ENCODE results near the gene GPR153. TPM values are rescaled to one million over a fixed set of nuclear protein-coding genes. Genes with fewer than 3 reads are reported as not detected.
A peak's percentile ranks its signal among the peaks of the same experiment; 100 is the strongest.

GPR153 gene
- polyA plus RNA-seq, 1 donor from 2014 or later = 0.06 TPM

GRCh38 chr1:6243053-6243834 is 17.7 kb downstream of the GPR153 start:
- peaks cover 0 to 3% (median 0%) of the 10 kb centered on the region in 3 donors for H3K9me3 Mint-ChIP-seq
- no peak overlapping the region for H3K4me3 Mint-ChIP-seq
- peak overlapping the region in 1 of 3 donors; percentile 51 for H3K27ac Mint-ChIP-seq
- peaks cover 7 to 12% (median 7%) of the 10 kb centered on the region in 3 donors for H3K4me1 Mint-ChIP-seq
- H3K27me3 Mint-ChIP-seq = peaks cover 40% of the 10 kb centered on the region
- peaks cover 2% of the 10 kb centered on the region for H3K36me3 Mint-ChIP-seq

GRCh38 chr1:6241887-6242740 is 18.8 kb downstream of the GPR153 start:
- peaks cover 2% of the 10 kb centered on the region for H3K36me3 Mint-ChIP-seq
- peaks cover 0 to 3% (median 0%) of the 10 kb centered on the region in 3 donors for H3K9me3 Mint-ChIP-seq
- H3K27me3 Mint-ChIP-seq = peaks cover 37% of the 10 kb centered on the region
- no peak overlapping the region for H3K27ac Mint-ChIP-seq
- peaks cover 7 to 8% (median 7%) of the 10 kb centered on the region in 3 donors for H3K4me1 Mint-ChIP-seq
- no peak overlapping the region for H3K4me3 Mint-ChIP-seq

GRCh38 chr1:6241107-6241886 is 19.6 kb downstream of the GPR153 start:
- no peaks in the 10 kb centered on the region for H3K9me3 Mint-ChIP-seq
- H3K27ac Mint-ChIP-seq = no peak overlapping the region
- H3K27me3 Mint-ChIP-seq = peaks cover 29% of the 10 kb centered on the region
- peaks cover 2% of the 10 kb centered on the region for H3K36me3 Mint-ChIP-seq
- peaks cover 0 to 5% (median 3%) of the 10 kb centered on the region in 3 donors for H3K4me1 Mint-ChIP-seq
- peak overlapping the region in 3 of 4 donors; percentile 14 to 43 (median 36) for H3K4me3 Mint-ChIP-seq

- peaks cover 27% of the 10 kb centered on the region for H3K27me3 Mint-ChIP-seq
- H3K4me3 Mint-ChIP-seq = no peak overlapping the region
- H3K9me3 Mint-ChIP-seq = no peaks in the 10 kb centered on the region
- peaks cover 0 to 5% (median 3%) of the 10 kb centered on the region in 3 donors for H3K4me1 Mint-ChIP-seq
- no peak overlapping the region for H3K27ac Mint-ChIP-seq
- H3K36me3 Mint-ChIP-seq = peaks cover 2% of the 10 kb centered on the region
Observed at GRCh38 chr1:6239950-6240768, 20.7 kb downstream of the GPR153 start.

- no peaks in the 10 kb centered on the region for H3K9me3 Mint-ChIP-seq
- peaks cover 24% of the 10 kb centered on the region for H3K27me3 Mint-ChIP-seq
- no peak overlapping the region for H3K27ac Mint-ChIP-seq
- peaks cover 2% of the 10 kb centered on the region for H3K36me3 Mint-ChIP-seq
- peaks cover 0 to 7% (median 7%) of the 10 kb centered on the region in 3 donors for H3K4me1 Mint-ChIP-seq
- no peak overlapping the region for H3K4me3 Mint-ChIP-seq
Observed at GRCh38 chr1:6239213-6239752, 21.6 kb downstream of the GPR153 start.

GRCh38 chr1:6237093-6237492 is 23.8 kb downstream of the GPR153 start:
- H3K27me3 Mint-ChIP-seq = peaks cover 25% of the 10 kb centered on the region
- peaks cover 4 to 10% (median 9%) of the 10 kb centered on the region in 3 donors for H3K4me1 Mint-ChIP-seq
- H3K36me3 Mint-ChIP-seq = peaks cover 2% of the 10 kb centered on the region
- peak overlapping the region; percentile 16 to 89 (median 84) for H3K4me3 Mint-ChIP-seq
- H3K9me3 Mint-ChIP-seq = no peaks in the 10 kb centered on the region
- peak overlapping the region in 1 of 3 donors; percentile 45 for H3K27ac Mint-ChIP-seq

GRCh38 chr1:6235296-6235677 is 25.6 kb downstream of the GPR153 start:
- no peaks in the 10 kb centered on the region for H3K36me3 Mint-ChIP-seq
- H3K4me1 Mint-ChIP-seq = peaks cover 4 to 7% (median 5%) of the 10 kb centered on the region in 3 donors
- H3K9me3 Mint-ChIP-seq = no peaks in the 10 kb centered on the region
- H3K27me3 Mint-ChIP-seq = peaks cover 16% of the 10 kb centered on the region
- H3K4me3 Mint-ChIP-seq = peak overlapping the region; percentile 86 to 92 (median 90)
- H3K27ac Mint-ChIP-seq = peak overlapping the region in 2 of 3 donors; percentile 45 to 63

- Mint-ChIP-seq H3K36me3 (no peaks in the 10 kb centered on the region), H3K9me3 (no peaks in the 10 kb centered on the region), H3K27me3 (peaks cover 11% of the 10 kb centered on the region), H3K4me1 (peaks cover 4 to 7% (median 5%) of the 10 kb centered on the region in 3 donors), H3K4me3 (peak overlapping the region; percentile 86 to 92 (median 90)), H3K27ac (peak overlapping the region in 2 of 3 donors; percentile 19 to 45)
Observed at GRCh38 chr1:6234502-6235295, 26.2 kb downstream of the GPR153 start.

GRCh38 chr1:6233376-6233775 is 27.5 kb downstream of the GPR153 start:
- peaks cover 1% of the 10 kb centered on the region for H3K27me3 Mint-ChIP-seq
- H3K4me3 Mint-ChIP-seq = peak overlapping the region in 2 of 4 donors; percentile 41 to 89
- H3K9me3 Mint-ChIP-seq = no peaks in the 10 kb centered on the region
- no peaks in the 10 kb centered on the region for H3K36me3 Mint-ChIP-seq
- H3K27ac Mint-ChIP-seq = peak overlapping the region in 1 of 3 donors; percentile 45
- peaks cover 4 to 7% (median 5%) of the 10 kb centered on the region in 3 donors for H3K4me1 Mint-ChIP-seq

- H3K9me3 Mint-ChIP-seq = peaks cover 0 to 1% (median 0%) of the 10 kb centered on the region in 3 donors
- no peaks in the 10 kb centered on the region for H3K27me3 Mint-ChIP-seq
- peaks cover 0 to 2% (median 0%) of the 10 kb centered on the region in 3 donors for H3K4me1 Mint-ChIP-seq
- H3K4me3 Mint-ChIP-seq = no peak overlapping the region
- H3K27ac Mint-ChIP-seq = no peak overlapping the region
- peaks cover 14% of the 10 kb centered on the region for H3K36me3 Mint-ChIP-seq
Observed at GRCh38 chr1:6225651-6226050, 35.2 kb downstream of the GPR153 start.

- H3K27me3 Mint-ChIP-seq = no peaks in the 10 kb centered on the region
- peaks cover 15% of the 10 kb centered on the region for H3K36me3 Mint-ChIP-seq
- no peak overlapping the region for H3K4me3 Mint-ChIP-seq
- H3K27ac Mint-ChIP-seq = no peak overlapping the region
- peaks cover 0 to 1% (median 0%) of the 10 kb centered on the region in 3 donors for H3K9me3 Mint-ChIP-seq
- H3K4me1 Mint-ChIP-seq = peaks cover 0 to 2% (median 0%) of the 10 kb centered on the region in 3 donors
Observed at GRCh38 chr1:6224718-6225117, 36.2 kb downstream of the GPR153 start.

- peaks cover 0 to 2% (median 0%) of the 10 kb centered on the region in 3 donors for H3K4me1 Mint-ChIP-seq
- peaks cover 2% of the 10 kb centered on the region for H3K27me3 Mint-ChIP-seq
- peaks cover 0 to 1% (median 0%) of the 10 kb centered on the region in 3 donors for H3K9me3 Mint-ChIP-seq
- no peak overlapping the region for H3K4me3 Mint-ChIP-seq
- peaks cover 15% of the 10 kb centered on the region for H3K36me3 Mint-ChIP-seq
- no peak overlapping the region for H3K27ac Mint-ChIP-seq
Observed at GRCh38 chr1:6223617-6224016, 37.3 kb downstream of the GPR153 start.

- peaks cover 0 to 1% (median 0%) of the 10 kb centered on the region in 3 donors for H3K9me3 Mint-ChIP-seq
- H3K36me3 Mint-ChIP-seq = peaks cover 15% of the 10 kb centered on the region
- H3K4me1 Mint-ChIP-seq = peaks cover 0 to 2% (median 0%) of the 10 kb centered on the region in 3 donors
Observed at GRCh38 chr1:6222636-6223035, 38.3 kb downstream of the GPR153 start.

More at GRCh38 chr1:6222636-6223035, 38.3 kb downstream of the GPR153 start:
- Mint-ChIP-seq H3K27me3 (peaks cover 2% of the 10 kb centered on the region), H3K4me3 (no peak overlapping the region), H3K27ac (no peak overlapping the region)
